ENCODE measurements around the gene RSPO1.

GRCh38 chr1:37656881-37657280 is 22.2 kb upstream of the RSPO1 start:
- TF ChIP-seq, protein P1, sequence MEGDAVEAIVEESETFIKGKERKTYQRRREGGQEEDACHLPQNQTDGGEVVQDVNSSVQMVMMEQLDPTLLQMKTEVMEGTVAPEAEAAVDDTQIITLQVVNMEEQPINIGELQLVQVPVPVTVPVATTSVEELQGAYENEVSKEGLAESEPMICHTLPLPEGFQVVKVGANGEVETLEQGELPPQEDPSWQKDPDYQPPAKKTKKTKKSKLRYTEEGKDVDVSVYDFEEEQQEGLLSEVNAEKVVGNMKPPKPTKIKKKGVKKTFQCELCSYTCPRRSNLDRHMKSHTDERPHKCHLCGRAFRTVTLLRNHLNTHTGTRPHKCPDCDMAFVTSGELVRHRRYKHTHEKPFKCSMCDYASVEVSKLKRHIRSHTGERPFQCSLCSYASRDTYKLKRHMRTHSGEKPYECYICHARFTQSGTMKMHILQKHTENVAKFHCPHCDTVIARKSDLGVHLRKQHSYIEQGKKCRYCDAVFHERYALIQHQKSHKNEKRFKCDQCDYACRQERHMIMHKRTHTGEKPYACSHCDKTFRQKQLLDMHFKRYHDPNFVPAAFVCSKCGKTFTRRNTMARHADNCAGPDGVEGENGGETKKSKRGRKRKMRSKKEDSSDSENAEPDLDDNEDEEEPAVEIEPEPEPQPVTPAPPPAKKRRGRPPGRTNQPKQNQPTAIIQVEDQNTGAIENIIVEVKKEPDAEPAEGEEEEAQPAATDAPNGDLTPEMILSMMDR (IDR thresholded peaks at IDR 0.05) = no peak
- TF ChIP-seq POLR2A (IDR thresholded peaks at IDR 0.05) = no peak

All from testis (tissue), 2 donors.